SK-N-MC (cell line): ENCODE results near the gene ACTR2.

Source experiments
- EZH2 ChIP-seq: fragments of 200-600 bp; sonication (generic); IDR thresholded peaks from one replicate; pipeline ENCODE4 v1.6.1; 2017; ENCODE audit warnings: antibody characterized with exemption
- POLR2AphosphoS5 ChIP-seq: IDR thresholded peaks from 2 replicates; pipeline ENCODE4 v1.6.1; 2012; ENCODE audit warnings: mild to moderate bottlenecking, low read depth, low read length, borderline replicate concordance

GRCh38 chr2:65313954-65314256 is 86.3 kb downstream of the ACTR2 start:
- TF ChIP-seq POLR2AphosphoS5 (no peak), EZH2 (no peak)
